HG02970 (cell line): ENCODE results near the gene STAG3.
"Not testable (repeated sequence)": the region's sequence is repeated elsewhere in the genome, so short reads cannot be mapped to it uniquely, and the experiment has no call there.

Experiments
- ATAC-seq: cut with Tn5 transposase; IDR thresholded peaks from one replicate; pipeline ENCODE4 v1.9.1; 2021; ENCODE audit warnings: mild to moderate bottlenecking, moderate library complexity, moderate number of reproducible peaks; ENCODE audit not compliant: unreplicated experiment, low FRiP score

STAG3 gene

GRCh38 chr7:100246121-100246864 lies 68.6 kb downstream of the STAG3 start:
- ATAC-seq: not testable (repeated sequence)

- not testable (repeated sequence) for ATAC-seq
Measured at GRCh38 chr7:100246865-100247137, 69.1 kb downstream of the STAG3 start.

- no peak for ATAC-seq
Measured at GRCh38 chr7:100247152-100247757, 69.5 kb downstream of the STAG3 start.

GRCh38 chr7:100248483-100248882 lies 70.8 kb downstream of the STAG3 start:
- no peak for ATAC-seq

- ATAC-seq: no peak
Measured at GRCh38 chr7:100257017-100257416, 79.3 kb downstream of the STAG3 start.

GRCh38 chr7:100259984-100260383 lies 82.3 kb downstream of the STAG3 start:
- not testable (repeated sequence) for ATAC-seq

- not testable (repeated sequence) for ATAC-seq
Measured at GRCh38 chr7:100262896-100263295, 85.2 kb downstream of the STAG3 start.
